Gastroesophageal sphincter (tissue), 4 donors: ENCODE results near the gene ZNF518B. TPM values are rescaled to one million over a fixed set of nuclear protein-coding genes. Genes with fewer than 3 reads are reported as not detected.
A peak's percentile ranks its signal among the peaks of the same experiment; 100 is the strongest.

ENCODE experiments used
- ATAC-seq: fragments of 150-250 bp; one replicate; pipeline ENCODE4 v1.9.1; 2016; ENCODE audit warnings: mild to moderate bottlenecking, moderate library complexity
- H3K27ac ChIP-seq, 4 donors: fragments of 200-600 bp; sonication (generic) in 3 of 4; 1 replicate in 3 of 4; 2 replicates in 1 of 4; pipeline ENCODE4 v1.5.1; 2016 to 2019
- H3K27me3 ChIP-seq: fragments of 200-600 bp; sonication (generic); one replicate; pipeline ENCODE4 v1.5.1; 2019
- H3K36me3 ChIP-seq, 2 donors: fragments of 200-600 bp; sonication (generic); one replicate each; pipeline ENCODE4 v1.5.1; 2019; ENCODE audit warnings: control low read depth in 1 of 2
- H3K4me1 ChIP-seq, 3 donors: fragments of 200-600 bp; sonication (generic); 1 replicate in 2 of 3; 2 replicates in 1 of 3; pipeline ENCODE4 v1.5.1; 2016 to 2019; ENCODE audit warnings: control low read depth in 2 of 3
- H3K4me3 ChIP-seq, 2 donors: fragments of 200-600 bp; sonication (generic); one replicate each; pipeline ENCODE4 v1.5.1; 2019; ENCODE audit warnings: mild to moderate bottlenecking in 1 of 2, moderate library complexity in 1 of 2
- H3K9me3 ChIP-seq, 3 donors: fragments of 200-600 bp; sonication (generic); one replicate each; pipeline ENCODE4 v1.5.1; 2017 to 2019; ENCODE audit warnings: control low read depth in 2 of 3
- EP300 ChIP-seq: sonication (generic); formaldehyde crosslinking; IDR thresholded peaks from one replicate; pipeline ENCODE4 v1.6.1; 2017; ENCODE audit warnings: antibody characterized with exemption, mild to moderate bottlenecking
- POLR2A ChIP-seq, 2 donors: fragments of 450-650 bp; IDR thresholded peaks; one replicate each; pipeline ENCODE4 v1.6.1; 2017; ENCODE audit warnings: antibody characterized with exemption in 2 of 2, mild to moderate bottlenecking in 2 of 2, moderate library complexity in 1 of 2
- POLR2AphosphoS5 ChIP-seq: sonication (generic); formaldehyde crosslinking; IDR thresholded peaks from one replicate; pipeline ENCODE4 v1.6.1; 2017; ENCODE audit warnings: antibody characterized with exemption
- WGBS, 2 donors: methylation state at CpG; one replicate each; pipeline ENCODE4 v1.1.5; 2018; ENCODE audit warnings: low coverage in 1 of 2; 5-methylcytosine and 5-hydroxymethylcytosine counted together
- total RNA-seq, 4 donors: library from RNA; depleted of rRNA; stranded (reverse); fragments of >200 nt; gene quantifications; one replicate each; pipeline ENCODE4 v1.1.0, GENCODE V29; 2016
- TF ChIP-seq, protein P1 (sequence below), 4 experiments: fragments of 200-600 bp in 2 of 4; fragments of 450-650 bp in 2 of 4; sonication (generic) in 1 of 4; IDR thresholded peaks; one replicate each; pipeline ENCODE4 v1.5.1; 2017 to 2019; ENCODE audit warnings: antibody characterized with exemption in 4 of 4, mild to moderate bottlenecking in 2 of 4, moderate library complexity in 2 of 4

Gene ZNF518B
- total RNA-seq, 4 donors from 2014 or later, result 28.7 to 36.5 (median 32.8) TPM

DNA sequence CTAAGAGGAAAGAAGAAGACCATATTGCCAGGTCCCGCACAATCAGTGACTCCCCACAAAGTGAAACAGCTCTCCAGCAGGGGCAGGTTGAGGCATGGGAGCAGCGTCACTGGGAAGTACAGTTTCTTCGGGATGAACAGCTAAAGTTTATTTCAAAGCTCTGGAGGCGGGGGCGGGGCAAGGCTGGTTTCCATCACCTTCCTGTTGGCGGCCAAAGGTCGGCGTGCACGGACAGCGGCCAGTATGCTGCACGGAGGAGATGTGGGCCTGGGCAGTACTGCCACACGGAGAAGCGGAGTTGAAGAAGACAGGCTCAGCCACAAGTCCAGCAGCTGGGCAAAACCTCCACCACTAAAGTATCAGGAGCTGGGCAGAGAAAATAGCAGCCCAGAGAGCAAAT, 951 bp upstream of the ZNF518B start:
- H3K27me3 ChIP-seq, result peaks cover 39% of the 10 kb centered on the region
- WGBS, 2 donors, result 49 to 60% methylated on average over 1 to 6 of the region's 13 CpGs
- peaks cover 0 to 31% (median 0%) of the 10 kb centered on the region in 3 donors for H3K4me1 ChIP-seq
- TF ChIP-seq EP300 (no peak), POLR2AphosphoS5 (no peak), POLR2A (IDR thresholded peaks at IDR 0.05) (no peak)
- TF ChIP-seq, protein P1, sequence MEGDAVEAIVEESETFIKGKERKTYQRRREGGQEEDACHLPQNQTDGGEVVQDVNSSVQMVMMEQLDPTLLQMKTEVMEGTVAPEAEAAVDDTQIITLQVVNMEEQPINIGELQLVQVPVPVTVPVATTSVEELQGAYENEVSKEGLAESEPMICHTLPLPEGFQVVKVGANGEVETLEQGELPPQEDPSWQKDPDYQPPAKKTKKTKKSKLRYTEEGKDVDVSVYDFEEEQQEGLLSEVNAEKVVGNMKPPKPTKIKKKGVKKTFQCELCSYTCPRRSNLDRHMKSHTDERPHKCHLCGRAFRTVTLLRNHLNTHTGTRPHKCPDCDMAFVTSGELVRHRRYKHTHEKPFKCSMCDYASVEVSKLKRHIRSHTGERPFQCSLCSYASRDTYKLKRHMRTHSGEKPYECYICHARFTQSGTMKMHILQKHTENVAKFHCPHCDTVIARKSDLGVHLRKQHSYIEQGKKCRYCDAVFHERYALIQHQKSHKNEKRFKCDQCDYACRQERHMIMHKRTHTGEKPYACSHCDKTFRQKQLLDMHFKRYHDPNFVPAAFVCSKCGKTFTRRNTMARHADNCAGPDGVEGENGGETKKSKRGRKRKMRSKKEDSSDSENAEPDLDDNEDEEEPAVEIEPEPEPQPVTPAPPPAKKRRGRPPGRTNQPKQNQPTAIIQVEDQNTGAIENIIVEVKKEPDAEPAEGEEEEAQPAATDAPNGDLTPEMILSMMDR (IDR thresholded peaks at IDR 0.05), result no peak
- H3K36me3 ChIP-seq, result peaks cover 0 to 17% of the 10 kb centered on the region in 2 donors
- peaks cover 0 to 10% (median 0%) of the 10 kb centered on the region in 3 donors for H3K9me3 ChIP-seq
- no peak for ATAC-seq
- no peak overlapping the region for H3K27ac ChIP-seq
- peak overlapping the region in 1 of 2 donors; percentile 73 for H3K4me3 ChIP-seq

DNA sequence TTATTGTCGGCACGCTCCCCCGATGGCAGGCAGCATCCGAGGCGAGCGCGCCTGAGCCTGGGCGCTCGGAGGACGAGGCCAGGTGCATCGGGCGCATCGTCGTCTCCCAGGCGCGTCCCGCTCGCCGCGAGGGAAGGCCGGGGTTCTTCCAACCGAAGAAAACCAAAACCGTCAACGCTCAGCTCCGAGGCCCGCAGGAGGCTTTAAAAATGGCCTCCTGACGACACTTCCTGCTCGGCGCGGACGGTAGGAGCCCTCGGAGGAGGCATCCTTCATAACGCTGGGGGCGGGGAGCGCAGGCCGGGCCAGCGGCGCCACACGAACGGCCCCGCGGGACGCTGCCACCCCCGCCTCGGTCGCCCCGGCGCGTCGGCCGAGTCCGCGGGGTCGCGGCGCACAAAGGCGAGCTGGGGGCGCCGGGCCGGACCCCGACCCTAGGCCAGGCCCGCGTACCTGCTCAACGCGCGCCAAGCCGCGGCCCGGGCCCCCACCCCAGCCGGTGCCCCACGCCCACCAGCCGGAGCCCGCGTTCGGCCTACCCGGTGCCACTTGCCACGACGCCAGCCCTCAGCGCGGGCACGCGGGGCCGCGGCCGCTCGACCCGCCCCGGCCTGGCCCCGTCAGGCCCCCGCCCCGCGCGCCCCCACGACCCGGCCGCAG, 501 bp downstream of the ZNF518B start:
- TF ChIP-seq, protein P1 (IDR thresholded peaks at IDR 0.05), result no peak
- TF ChIP-seq EP300, result no peak
- TF ChIP-seq POLR2AphosphoS5, result no peak
- TF ChIP-seq POLR2A (IDR thresholded peaks at IDR 0.05), result no peak
- Histone ChIP-seq H3K4me1 (peaks cover 0 to 30% (median 0%) of the 10 kb centered on the region in 3 donors), H3K27ac (peak overlapping the region in 3 of 4 donors; percentile 71 to 83 (median 75)), H3K27me3 (peaks cover 24% of the 10 kb centered on the region), H3K9me3 (peaks cover 0 to 14% (median 0%) of the 10 kb centered on the region in 3 donors), H3K4me3 (peak overlapping the region; percentile 55 to 73), H3K36me3 (peaks cover 0 to 30% of the 10 kb centered on the region in 2 donors)
- 25% methylated on average over 7 of the region's 96 CpGs; no CpG with 5 or more reads in 1 of the 2 donors for WGBS, 2 donors
- ATAC-seq, result peak; percentile 54

DNA sequence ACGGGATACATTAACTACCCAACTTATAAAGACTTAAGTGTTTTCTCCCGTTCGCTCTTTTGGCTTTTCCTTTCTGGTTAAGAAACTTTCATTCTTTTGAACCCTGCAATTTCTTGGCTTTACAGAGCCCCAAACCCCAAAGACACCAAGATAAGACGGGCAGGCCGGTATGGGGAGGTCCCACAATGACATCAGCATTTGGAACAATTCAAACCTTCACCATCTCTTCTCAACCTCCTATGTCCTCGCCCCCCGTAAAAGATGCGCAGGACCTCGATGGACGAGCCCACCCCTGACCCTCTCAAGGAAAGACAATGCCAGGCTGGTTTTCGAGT, 999 bp downstream of the ZNF518B start:
- Histone ChIP-seq H3K27ac (peak overlapping the region in 3 of 4 donors; percentile 71 to 83 (median 75)), H3K4me1 (peaks cover 0 to 25% (median 0%) of the 10 kb centered on the region in 3 donors), H3K4me3 (peak overlapping the region; percentile 55 to 73), H3K27me3 (peaks cover 19% of the 10 kb centered on the region), H3K9me3 (peaks cover 0 to 10% (median 0%) of the 10 kb centered on the region in 3 donors), H3K36me3 (peaks cover 0 to 35% of the 10 kb centered on the region in 2 donors)
- ATAC-seq, result no peak
- WGBS, 2 donors, result 47 to 53% methylated on average over 6 to 8 of the region's 11 CpGs
- TF ChIP-seq, protein P1 (IDR thresholded peaks at IDR 0.05), result no peak
- TF ChIP-seq EP300 (no peak), POLR2AphosphoS5 (no peak), POLR2A (IDR thresholded peaks at IDR 0.05) (no peak)

DNA sequence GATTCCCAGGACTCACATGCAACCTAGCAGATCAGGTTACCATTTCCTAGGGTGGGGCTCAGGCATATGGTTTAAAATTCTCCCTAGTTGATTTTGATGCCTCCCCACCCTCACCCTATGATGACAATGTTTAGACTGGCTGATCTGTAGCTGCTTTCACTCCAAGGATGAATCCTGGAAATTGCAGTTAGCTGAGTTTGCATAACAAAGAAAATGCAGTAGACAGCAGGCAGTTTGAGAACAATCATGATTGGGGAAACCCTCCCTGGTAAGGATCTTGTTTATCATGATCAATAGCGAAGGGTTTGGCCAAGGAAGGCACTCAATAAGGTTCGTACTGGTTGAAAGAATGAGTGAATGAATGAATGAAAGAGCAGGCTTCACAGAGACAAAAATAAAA, 2.1 kb downstream of the ZNF518B start:
- ATAC-seq, result no peak
- WGBS, 2 donors, result 83 to 95% methylated on average over 1 to 2 of the region's 2 CpGs
- Histone ChIP-seq H3K4me3 (no peak overlapping the region), H3K4me1 (peaks cover 0 to 20% (median 0%) of the 10 kb centered on the region in 3 donors), H3K27ac (no peak overlapping the region), H3K36me3 (peaks cover 0 to 45% of the 10 kb centered on the region in 2 donors), H3K27me3 (peaks cover 8% of the 10 kb centered on the region), H3K9me3 (peaks cover 0 to 9% (median 0%) of the 10 kb centered on the region in 3 donors)
- TF ChIP-seq, protein P1 (IDR thresholded peaks at IDR 0.05), result no peak
- no peak for TF ChIP-seq POLR2A (IDR thresholded peaks at IDR 0.05)
- TF ChIP-seq EP300, result no peak
- no peak for TF ChIP-seq POLR2AphosphoS5

DNA sequence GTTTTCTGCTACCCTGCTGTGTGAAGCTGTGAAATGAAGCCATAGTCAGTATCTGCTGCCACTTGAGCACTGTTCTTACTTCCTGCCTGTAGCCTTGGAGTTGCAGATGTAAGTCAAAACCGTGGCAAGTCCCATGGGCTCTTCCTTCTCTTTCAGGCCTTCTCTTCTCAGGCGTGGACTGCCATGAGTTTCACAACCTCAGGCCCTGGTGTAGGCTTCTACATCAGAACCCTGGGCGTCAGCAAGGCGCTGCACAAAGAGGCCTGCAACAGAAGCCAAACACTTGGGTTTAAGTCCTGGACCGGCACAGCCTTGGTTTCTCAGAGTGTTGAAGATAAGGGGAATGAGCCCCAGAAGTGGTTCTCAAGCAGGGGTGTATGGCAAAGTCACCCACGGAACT, 2.5 kb downstream of the ZNF518B start:
- Histone ChIP-seq H3K27me3 (peaks cover 4% of the 10 kb centered on the region), H3K4me1 (peaks cover 0 to 20% (median 0%) of the 10 kb centered on the region in 3 donors), H3K4me3 (no peak overlapping the region), H3K36me3 (peaks cover 0 to 49% of the 10 kb centered on the region in 2 donors), H3K27ac (no peak overlapping the region), H3K9me3 (peaks cover 0 to 13% (median 0%) of the 10 kb centered on the region in 3 donors)
- 78 to 86% methylated on average over 1 to 2 of the region's 6 CpGs for WGBS, 2 donors
- ATAC-seq, result no peak
- TF ChIP-seq, protein P1 (IDR thresholded peaks at IDR 0.05), result no peak
- TF ChIP-seq POLR2AphosphoS5 (no peak), EP300 (no peak)
